ENCODE results near the gene TMEM187.

DNA sequence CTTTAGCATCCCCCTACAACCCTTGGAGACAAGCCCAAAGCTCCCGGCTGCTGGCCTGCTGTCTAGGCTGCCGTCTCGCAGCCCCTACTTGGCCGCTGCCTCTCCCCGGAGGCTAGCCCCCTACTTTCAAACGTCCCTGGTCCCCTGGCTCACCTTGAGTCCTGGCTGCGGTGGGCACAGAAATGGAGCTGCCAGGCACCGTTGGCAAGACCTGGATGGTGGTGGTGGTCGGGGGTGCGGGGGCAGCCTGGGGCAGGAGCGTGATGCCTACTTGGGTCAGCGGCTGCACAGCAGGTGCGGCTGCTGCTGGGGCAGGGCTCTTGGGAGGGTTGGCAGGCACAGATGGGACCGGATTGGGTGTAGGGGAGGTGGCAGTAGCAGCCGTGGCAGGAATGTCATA, 12.9 kb upstream of the TMEM187 start:
- TF ChIP-seq, protein P1, sequence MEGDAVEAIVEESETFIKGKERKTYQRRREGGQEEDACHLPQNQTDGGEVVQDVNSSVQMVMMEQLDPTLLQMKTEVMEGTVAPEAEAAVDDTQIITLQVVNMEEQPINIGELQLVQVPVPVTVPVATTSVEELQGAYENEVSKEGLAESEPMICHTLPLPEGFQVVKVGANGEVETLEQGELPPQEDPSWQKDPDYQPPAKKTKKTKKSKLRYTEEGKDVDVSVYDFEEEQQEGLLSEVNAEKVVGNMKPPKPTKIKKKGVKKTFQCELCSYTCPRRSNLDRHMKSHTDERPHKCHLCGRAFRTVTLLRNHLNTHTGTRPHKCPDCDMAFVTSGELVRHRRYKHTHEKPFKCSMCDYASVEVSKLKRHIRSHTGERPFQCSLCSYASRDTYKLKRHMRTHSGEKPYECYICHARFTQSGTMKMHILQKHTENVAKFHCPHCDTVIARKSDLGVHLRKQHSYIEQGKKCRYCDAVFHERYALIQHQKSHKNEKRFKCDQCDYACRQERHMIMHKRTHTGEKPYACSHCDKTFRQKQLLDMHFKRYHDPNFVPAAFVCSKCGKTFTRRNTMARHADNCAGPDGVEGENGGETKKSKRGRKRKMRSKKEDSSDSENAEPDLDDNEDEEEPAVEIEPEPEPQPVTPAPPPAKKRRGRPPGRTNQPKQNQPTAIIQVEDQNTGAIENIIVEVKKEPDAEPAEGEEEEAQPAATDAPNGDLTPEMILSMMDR (IDR thresholded peaks at IDR 0.05) = no peak
- TF ChIP-seq POLR2A (IDR thresholded peaks at IDR 0.05; ENCODE audit: low read depth) = no peak
